GM18505 (cell line): ENCODE results near the gene DNAH11.
"Not testable (repeated sequence)": the region's sequence is repeated elsewhere in the genome, so short reads cannot be mapped to it uniquely, and the experiment has no call there.

Experiments used
- ATAC-seq: cut with Tn5 transposase; IDR thresholded peaks from one replicate; pipeline ENCODE4 v1.9.1; 2021; ENCODE audit not compliant: unreplicated experiment
- POLR2A ChIP-seq: IDR thresholded peaks from 4 replicates; pipeline ENCODE4 v1.6.1; 2011; ENCODE audit warnings: borderline replicate concordance; ENCODE audit not compliant: insufficient read depth, insufficient read length; ENCODE audit errors: extremely low read depth

Gene DNAH11

DNA sequence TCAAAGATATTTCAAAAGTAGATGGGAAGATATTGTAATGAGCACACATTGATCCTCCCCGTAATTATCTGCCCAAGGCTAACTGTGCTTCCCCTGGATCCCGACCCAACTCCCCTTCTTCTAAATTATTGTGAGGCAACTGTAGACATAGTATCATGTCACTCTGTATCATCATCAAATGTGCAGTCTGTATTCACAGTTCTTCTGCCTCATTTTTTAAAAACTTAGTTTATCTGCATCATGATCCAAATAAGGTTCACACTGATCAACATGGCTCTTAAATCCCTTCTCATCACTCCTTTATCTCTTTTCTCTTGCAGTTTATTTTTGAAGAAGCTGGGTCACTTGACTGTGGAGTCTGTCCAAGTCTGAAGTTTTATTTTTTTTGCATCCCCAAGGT, 375.4 kb downstream of the DNAH11 start:
- ATAC-seq = no peak
- TF ChIP-seq POLR2A = no peak

DNA sequence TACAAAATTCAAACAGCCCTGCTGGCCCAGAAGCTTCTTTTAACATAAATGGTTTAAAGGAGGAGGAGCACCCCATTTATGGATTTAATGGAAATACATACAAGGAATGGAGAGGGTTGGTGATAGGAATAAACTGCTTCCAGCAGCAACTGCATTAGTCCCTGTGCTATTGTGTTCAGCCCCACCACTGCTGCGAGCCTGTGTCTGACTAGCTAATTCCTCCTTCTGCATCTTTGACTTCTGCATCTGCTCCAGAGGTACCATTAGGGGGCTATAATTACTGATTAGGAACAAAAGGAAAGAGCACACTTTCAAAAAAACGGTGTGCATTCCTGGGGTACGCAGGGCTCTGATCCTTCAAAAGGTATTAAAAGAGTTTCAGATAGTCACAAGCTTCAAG, 378.1 kb downstream of the DNAH11 start:
- no peak for TF ChIP-seq POLR2A
- ATAC-seq = no peak

DNA sequence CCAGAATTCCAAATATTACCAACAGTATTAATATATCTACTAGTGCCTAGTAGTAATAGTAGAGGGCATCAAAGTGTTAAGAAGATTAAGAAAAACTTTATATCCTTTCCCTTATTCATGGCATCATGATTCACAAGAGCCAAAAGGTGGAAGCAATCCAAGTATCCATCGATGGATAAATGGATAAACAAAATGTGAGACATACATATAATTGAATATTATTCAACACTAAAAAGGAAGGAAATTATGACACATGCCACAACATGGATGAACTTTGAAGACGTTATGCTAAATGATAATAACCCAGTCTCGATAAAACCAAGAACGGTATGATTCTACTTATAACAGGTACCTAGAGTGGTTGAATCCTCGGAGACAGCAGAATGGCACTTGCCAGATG, 379.8 kb downstream of the DNAH11 start:
- ATAC-seq = no peak
- TF ChIP-seq POLR2A = no peak

DNA sequence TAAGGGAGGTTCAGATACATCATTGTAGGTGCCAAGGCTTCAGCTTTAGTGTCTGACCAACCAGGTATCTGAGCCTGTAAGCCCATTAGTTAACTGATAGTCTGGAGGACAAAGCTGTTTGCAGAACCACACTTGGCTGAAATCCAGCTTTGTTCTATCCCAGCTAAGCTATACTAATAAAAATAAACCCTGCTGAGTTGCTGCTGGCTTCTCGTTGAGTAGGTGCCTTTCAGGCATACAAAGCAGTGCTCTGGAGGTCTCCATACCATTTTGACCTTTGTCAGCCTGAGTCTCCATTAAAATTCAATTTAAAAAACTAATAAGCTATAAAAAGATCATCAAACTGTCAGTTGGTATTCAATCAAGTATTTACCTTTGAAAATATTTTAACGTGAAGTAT, 380.8 kb downstream of the DNAH11 start:
- ATAC-seq = no peak
- no peak for TF ChIP-seq POLR2A

DNA sequence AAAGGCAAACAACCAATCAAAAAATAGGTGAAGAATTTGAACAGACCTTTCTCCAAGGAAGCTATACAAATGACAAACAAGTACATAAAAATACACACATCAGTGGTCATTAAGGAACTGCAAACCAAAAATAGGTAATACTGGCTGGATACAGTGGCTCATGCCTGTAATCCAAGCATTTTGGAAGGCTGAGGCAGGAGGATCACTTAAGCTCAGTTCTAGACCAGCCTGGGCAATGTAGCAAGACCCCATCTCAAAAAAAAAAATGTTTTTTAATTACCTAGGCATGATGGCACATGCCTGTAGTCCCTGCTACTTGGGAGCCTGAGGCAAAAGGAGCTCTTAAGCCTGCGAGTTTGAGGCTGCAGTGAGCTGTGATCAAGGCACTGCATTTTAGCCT, 383.6 kb downstream of the DNAH11 start:
- TF ChIP-seq POLR2A = no peak
- ATAC-seq = no peak

DNA sequence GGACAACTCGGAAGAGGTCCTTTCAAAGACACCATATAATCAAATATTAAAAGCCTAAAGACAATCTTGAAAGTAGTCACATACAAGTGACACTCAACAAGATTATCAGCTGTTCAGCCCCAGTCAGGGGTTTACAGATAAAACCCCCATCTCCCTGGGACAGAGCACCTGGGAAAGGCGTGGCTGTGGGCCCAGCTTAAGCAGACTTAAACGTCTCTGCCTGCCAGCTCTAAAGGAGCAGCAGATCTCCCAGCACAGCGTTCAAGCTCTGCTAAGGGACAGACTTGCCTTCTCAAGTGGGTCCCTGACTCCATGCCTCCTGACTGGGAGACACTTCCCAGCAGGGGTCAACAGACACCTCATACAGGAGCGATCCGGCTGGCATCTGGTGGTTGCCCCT, 384.9 kb downstream of the DNAH11 start:
- ATAC-seq = no peak
- TF ChIP-seq POLR2A = no peak

DNA sequence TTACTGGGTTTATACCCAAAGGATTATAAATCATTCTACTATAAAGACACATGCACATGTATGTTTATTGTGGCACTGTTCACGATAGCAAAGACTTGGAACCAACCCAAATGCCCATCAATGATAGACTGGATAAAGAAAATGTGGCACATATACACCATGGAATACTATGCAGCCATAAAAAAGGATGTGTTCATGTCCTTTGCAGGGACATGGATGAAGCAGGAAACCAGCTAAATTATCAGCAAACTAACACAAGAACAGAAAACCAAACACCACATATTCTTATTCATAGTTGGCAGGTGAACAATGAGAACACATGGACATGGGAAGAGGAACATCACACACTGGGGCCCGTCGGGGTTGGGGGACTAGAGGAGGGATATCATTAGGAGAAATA, 390.5 kb downstream of the DNAH11 start:
- not testable (repeated sequence) for ATAC-seq

DNA sequence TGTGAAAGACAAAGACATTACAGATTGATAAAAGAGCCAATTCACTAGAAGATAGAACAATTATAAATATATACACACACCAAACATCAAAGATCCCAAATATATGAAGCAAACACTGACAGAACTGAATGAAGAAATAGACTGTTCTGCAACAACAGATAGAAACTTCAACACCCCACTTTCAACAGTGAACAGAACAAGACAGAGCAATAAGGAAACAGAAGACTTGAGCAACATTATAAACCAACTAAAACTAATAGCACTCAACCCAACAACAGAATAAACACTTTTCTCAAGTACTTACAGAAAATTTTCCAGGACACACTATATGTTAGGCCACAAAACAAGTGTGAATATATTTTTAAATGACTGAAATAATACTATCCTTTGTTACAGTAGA, 392.0 kb downstream of the DNAH11 start:
- TF ChIP-seq POLR2A = no peak
- ATAC-seq = no peak

DNA sequence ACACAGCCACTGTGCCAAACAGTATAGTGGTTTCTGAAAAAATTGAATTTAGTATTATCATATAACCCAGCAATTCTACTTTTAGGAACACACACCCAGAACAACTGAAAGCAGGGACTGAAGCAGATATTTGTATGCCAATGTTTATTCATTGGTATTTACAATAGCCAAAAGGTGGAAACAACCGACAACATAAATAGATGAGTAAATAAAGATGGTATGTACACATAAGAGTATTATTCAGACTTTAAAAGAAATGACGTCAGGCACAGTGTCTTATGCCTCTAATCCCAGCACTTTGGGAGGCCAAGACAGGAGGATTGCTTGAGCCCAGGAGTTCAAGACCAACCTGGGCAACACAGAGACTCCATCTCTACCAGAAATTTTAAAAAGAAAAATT, 395.6 kb downstream of the DNAH11 start:
- ATAC-seq = no peak
- no peak for TF ChIP-seq POLR2A

DNA sequence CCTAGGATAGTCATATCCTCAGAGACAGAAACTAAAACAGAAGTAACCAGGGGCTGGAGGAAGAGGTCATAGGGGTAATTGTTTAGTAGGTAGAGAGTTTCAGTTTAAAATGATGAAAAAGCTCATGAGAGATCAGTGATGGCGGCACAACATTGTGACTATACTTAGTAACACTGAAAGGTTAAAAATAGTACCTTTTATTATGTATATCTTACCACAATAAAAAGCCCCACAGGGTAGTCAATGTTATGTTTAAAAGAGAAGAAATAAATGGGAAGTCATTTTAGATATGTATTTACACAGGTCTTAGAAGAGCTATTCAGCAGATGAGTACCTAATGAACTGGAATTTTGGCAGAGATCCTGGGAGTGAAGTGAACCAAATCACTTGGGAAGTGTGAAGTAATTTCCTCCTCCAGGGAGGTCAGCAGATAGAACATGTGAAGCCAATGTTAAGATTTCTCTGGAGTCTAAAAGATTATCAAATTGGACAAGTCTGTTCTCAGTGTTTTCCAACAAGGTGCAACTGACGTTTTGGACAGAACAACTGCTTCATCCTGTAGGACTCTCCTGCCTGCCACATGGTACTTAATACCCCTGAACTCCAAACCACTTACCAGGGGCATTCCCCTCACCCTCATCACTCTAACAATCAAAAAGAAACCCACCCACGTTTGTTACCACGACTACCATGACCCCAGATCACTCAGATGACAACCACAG, 396.5 kb downstream of the DNAH11 start:
- ATAC-seq = peak; percentile 68
- TF ChIP-seq POLR2A = no peak

DNA sequence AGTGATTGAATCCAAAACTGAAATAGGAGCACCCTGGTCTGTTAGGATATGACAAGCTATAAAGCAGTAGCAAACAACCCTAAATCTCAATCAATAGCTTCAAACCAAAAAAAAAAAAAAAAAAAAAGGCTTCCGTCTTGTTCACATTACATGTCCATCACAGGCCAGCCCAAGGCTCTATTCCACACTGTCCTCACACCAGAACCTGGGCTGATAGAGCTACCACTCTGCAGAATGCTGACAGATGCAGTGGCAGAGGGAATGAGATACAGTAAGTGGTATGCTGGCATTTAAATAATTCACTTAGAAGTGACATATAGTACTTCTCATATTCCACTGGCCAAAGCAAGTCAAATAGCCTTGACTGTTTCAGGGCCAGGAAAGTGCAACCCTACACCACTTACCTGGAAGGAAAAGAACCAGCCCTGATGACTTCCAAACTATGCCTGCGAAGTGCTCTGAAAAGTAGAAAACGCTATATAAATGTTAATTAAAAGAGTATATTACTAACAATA, 397.1 kb downstream of the DNAH11 start:
- no peak for TF ChIP-seq POLR2A
- ATAC-seq = no peak

DNA sequence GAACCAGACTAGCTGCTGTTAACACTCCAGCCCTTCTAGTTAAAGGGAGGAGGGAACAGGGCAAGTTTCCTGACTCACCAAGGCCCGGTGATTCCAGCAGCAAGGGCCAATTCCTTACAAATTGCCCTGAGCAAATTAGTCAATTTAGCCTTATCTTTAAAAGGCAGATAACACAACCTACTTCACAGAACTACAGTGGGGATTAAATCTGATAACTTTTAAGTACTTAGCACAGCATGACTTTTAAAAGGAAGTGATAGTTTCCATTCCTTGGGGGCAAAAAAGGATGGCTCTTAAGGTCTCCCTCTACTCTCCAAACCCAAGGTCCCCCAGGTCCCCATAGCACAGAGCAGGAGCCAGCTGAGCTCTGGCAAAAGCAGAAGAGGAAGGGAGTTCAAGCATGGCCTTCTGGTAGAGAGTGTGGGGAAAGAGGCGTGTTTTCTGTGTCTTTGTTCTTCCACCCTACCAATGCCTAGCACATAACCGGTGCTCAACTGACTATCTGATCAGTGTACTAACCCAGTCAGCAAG, 398.8 kb downstream of the DNAH11 start:
- ATAC-seq = peak; percentile 22

DNA sequence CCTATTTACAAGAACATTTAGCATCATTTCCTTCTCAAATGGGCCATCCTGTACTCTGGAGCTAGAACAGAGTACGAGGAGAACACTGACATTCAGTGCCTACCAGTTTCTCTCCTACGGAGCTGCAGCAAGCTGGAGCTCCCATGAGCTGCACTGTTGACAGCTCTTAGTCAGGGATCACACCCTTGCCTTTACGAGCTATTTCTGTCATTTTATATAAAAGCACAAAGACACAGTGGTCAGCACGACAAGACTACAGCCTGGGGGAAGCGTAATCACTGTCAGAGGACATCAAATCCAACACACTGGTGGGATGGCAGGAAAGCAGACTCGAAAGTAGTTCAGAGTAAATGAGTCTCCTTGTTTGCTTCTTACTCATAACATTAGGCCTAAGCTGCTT, 400.1 kb downstream of the DNAH11 start:
- ATAC-seq = no peak
- TF ChIP-seq POLR2A = no peak

More for the DNA sequence above, 398.8 kb downstream of the DNAH11 start:
- TF ChIP-seq POLR2A = no peak

DNA sequence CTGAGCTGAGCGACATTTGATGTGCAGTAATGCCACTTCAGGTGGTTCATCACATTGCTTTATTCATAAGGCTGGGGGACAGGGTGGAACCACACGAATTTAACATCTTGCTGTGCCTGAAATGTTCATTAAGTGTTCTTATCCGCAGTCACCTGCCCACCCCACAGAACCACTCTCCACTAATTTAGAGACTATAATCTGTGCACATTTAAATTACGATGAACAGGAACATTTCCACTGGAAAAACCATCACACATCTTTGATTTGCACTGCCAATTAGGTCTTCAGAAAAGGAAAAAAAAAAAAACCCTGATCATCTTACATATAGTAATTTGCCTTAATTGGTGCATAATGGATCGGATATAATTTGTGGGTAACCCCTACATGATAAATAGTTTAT, 400.6 kb downstream of the DNAH11 start:
- TF ChIP-seq POLR2A = no peak
- ATAC-seq = no peak

DNA sequence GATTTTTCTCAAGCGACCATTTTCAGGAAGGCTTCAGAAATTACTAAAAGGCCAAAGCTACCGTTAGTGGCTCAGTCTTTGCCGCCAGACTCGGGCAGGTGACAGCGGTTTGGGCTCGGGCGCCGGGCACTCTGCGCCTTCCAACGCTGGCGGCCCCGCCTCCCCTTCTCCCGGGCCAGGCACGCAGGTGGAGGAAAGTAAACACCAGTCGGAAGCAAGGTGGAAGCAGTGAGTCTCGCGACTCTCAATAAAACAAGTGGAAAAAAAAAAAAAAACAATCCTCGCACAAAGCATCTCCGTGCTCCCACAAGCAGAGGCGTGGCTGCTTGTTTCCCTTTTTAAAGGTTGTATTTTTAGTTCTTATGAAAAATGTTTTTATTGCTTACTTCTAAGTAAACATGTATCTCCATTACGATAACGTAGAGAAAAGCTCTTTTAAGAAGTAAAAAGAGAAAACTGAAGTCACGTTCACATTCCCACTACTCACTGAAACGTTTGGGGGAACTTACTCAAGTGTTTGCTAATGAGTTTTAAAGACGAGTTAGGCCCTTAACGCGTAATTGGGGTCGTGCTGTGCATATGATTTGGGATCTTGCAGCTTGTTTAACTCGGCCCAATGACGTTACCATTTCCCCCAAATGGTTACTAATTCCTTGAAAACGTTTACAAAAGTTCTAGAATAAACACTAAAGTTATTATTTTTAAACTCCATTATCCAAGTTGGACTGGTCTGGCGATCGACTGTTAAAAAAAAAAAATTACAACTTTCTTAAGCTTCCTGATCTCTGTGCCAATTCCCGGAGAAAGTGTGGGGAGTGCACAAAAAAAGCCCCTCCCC, 402.0 kb downstream of the DNAH11 start:
- no peak for ATAC-seq
- TF ChIP-seq POLR2A = no peak
